Measurements from ENCODE around the gene NLRP10. TPM values are rescaled to one million over a fixed set of nuclear protein-coding genes. Genes with fewer than 3 reads are reported as not detected.
A peak's percentile ranks its signal among the peaks of the same experiment; 100 is the strongest.
"Not testable (repeated sequence)": the region's sequence is repeated elsewhere in the genome, so short reads cannot be mapped to it uniquely, and the experiment has no call there.

Gene NLRP10
- total RNA-seq, 2 experiments from 2014 or later = not detected

DNA sequence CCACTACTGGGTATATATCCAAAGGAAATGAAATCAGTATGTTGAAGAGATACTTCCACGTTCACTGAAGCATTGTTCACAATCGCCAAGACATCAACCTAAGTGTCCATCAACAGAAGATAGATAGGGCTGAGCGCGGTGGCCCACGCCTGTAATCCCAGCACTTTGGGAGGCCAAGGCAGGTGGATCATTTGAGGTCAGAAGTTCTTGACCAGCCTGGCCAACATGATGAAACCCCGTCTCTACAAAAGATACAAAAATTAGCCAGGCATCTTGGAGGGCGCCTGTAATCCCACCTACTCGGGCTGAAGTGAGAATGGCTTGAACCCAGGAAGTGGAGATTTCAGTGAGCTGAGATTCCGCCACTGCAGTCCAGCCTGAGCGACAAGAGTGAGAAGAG is 34.5 kb upstream of the NLRP10 start:
- Histone ChIP-seq H3K9me2 (ENCODE audit: insufficient read depth, low read length) (no peaks in the 10 kb centered on the region), H3K27ac (ENCODE audit: low read depth, low read length, poor library complexity, severe bottlenecking) (no peak overlapping the region), H3K4me3 (ENCODE audit: low read depth, low read length, poor library complexity, severe bottlenecking) (no peak overlapping the region), H3K4me2 (ENCODE audit: low read length) (no peak overlapping the region), H3K79me2 (ENCODE audit: insufficient read depth, low read depth, low read length) (no peaks in the 10 kb centered on the region), H2AFZ (ENCODE audit: low read length) (no peak overlapping the region), H4K20me1 (ENCODE audit: insufficient read depth, low read length) (no peaks in the 10 kb centered on the region), H3K36me3 (ENCODE audit: insufficient read depth, low read length) (peaks cover 60% of the 10 kb centered on the region), H3K9me3 (ENCODE audit: low read length) (no peaks in the 10 kb centered on the region), H3K4me1 (ENCODE audit: insufficient read depth, low read length, poor library complexity, severe bottlenecking) (no peaks in the 10 kb centered on the region)
- DNase-seq (ENCODE audit: low spot score) = no peak
- BruUV-seq (replicated peaks) = no TSS peak
- TF ChIP-seq EZH2phosphoT487 (IDR thresholded peaks at IDR 0.05; ENCODE audit: borderline replicate concordance, low read depth, low read length) = no peak
- no peak for TF ChIP-seq CTCF (conservative IDR thresholded peaks at IDR 0.05; ENCODE audit: low read length)
- intact Hi-C loops (cut with micrococcal nuclease; ENCODE audit: unreplicated experiment) = no loop called here
- ChIA-PET POLR2A (interaction anchor here (1.5 kb wide), 1 partner anchor 13 kb away, joined by 3 read pairs; the partner anchor contains the start of gene EIF3F), CTCF (ENCODE audit: unreplicated experiment) (no interaction called here)

DNA sequence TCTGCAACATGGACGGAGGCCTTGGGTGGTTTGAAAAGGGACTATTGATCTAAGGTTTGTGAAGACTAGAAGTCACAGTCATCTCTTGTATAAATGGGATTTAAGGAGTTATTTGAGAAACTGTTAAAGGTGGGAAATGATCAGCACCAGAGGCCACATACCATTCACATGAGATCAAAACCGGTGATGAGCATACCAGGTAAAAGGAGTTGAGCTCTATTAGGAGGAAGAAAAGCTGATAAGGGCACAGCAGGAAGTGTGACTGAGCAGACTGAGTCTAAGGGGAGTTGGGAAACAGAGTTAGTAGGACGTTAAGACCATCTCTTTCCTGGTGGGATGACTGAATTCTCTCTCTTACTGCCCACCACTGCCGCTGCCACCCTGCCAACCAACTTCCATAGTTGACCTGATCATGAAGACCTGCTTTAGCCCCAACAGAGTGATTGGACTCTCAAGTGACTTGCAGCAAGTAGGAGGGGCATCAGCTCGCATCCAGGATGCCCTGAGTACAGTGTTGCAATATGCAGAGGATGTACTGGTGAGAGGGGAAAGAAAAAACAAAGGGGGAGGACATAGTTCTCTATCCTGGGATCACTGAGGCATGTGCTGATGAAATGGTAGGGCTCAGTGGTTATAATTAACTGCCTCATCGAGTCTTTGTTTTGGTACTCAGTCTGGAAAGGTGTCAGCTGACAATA is 29.5 kb upstream of the NLRP10 start:
- Histone ChIP-seq H3K27ac (ENCODE audit: low read depth, low read length, poor library complexity, severe bottlenecking) (no peak overlapping the region), H3K4me3 (ENCODE audit: low read depth, low read length, poor library complexity, severe bottlenecking) (no peak overlapping the region), H2AFZ (ENCODE audit: low read length) (no peak overlapping the region), H3K9me2 (ENCODE audit: insufficient read depth, low read length) (no peaks in the 10 kb centered on the region), H3K4me1 (ENCODE audit: insufficient read depth, low read length, poor library complexity, severe bottlenecking) (no peaks in the 10 kb centered on the region), H3K36me3 (ENCODE audit: insufficient read depth, low read length) (peaks cover 96% of the 10 kb centered on the region), H3K79me2 (ENCODE audit: insufficient read depth, low read depth, low read length) (peaks cover 14% of the 10 kb centered on the region; the same call in 1 of the 2 replicates), H3K4me2 (ENCODE audit: low read length) (no peak overlapping the region), H3K9me3 (ENCODE audit: low read length) (no peaks in the 10 kb centered on the region), H4K20me1 (ENCODE audit: insufficient read depth, low read length) (no peaks in the 10 kb centered on the region)
- ChIA-PET CTCF (ENCODE audit: unreplicated experiment) (no interaction called here), POLR2A (no interaction called here)
- TF ChIP-seq CTCF (conservative IDR thresholded peaks at IDR 0.05; ENCODE audit: low read length) = no peak
- TF ChIP-seq EZH2phosphoT487 (IDR thresholded peaks at IDR 0.05; ENCODE audit: borderline replicate concordance, low read depth, low read length) = no peak
- intact Hi-C loops (cut with micrococcal nuclease; ENCODE audit: unreplicated experiment) = no loop called here
- no TSS peak for BruUV-seq (replicated peaks)
- DNase-seq (ENCODE audit: low spot score) = no peak

DNA sequence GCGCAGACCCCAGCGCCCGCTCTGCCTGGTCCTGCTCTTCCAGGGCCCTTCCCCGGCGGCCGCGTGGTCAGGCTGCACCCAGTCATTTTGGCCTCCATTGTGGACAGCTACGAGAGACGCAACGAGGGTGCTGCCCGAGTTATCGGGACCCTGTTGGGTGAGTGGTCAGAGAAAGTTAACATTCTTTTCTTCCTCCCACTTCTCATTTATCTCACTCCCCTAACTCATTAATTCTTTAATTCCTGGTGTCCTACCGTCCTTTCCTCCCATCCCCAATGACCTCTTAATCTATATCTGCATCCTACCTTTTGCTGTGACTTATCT is 22.3 kb upstream of the NLRP10 start:
- peaks cover 40% of the 10 kb centered on the region for H3K36me3 ChIP-seq (ENCODE audit: insufficient read depth, low read length)
- ChIA-PET POLR2A (interaction anchor here (1.0 to 2.3 kb wide), 5 partner anchors 11 to 97 kb away, joined by 5 to 29 read pairs (median 6); no protein-coding TSS in a partner anchor), CTCF (ENCODE audit: unreplicated experiment) (interaction anchor here (0.5 to 2.1 kb wide), 3 partner anchors 92 to 1304 kb away, joined by 3 to 42 read pairs (median 6); partner anchors contain the start of gene MRPL17)
- H3K9me3 ChIP-seq (ENCODE audit: low read length); H2AFZ ChIP-seq (ENCODE audit: low read length); BruUV-seq (replicated peaks); H3K9me2 ChIP-seq (ENCODE audit: insufficient read depth, low read length); DNase-seq (ENCODE audit: low spot score); H3K27ac ChIP-seq (ENCODE audit: low read depth, low read length, poor library complexity, severe bottlenecking): not testable (repeated sequence)
- peaks cover 20% of the 10 kb centered on the region for H4K20me1 ChIP-seq (ENCODE audit: insufficient read depth, low read length)
- H3K4me2 ChIP-seq (ENCODE audit: low read length) = peak overlapping the region; percentile 98
- H3K79me2 ChIP-seq (ENCODE audit: insufficient read depth, low read depth, low read length) = peaks cover 41% of the 10 kb centered on the region
- H3K4me1 ChIP-seq (ENCODE audit: insufficient read depth, low read length, poor library complexity, severe bottlenecking) = peaks cover 27% of the 10 kb centered on the region
- H3K4me3 ChIP-seq (ENCODE audit: low read depth, low read length, poor library complexity, severe bottlenecking) = peak overlapping the region; percentile 96
- intact Hi-C loops (cut with micrococcal nuclease; ENCODE audit: unreplicated experiment) = loop anchor here (1.0 to 5.0 kb wide), 2 partner anchors 95 to 895 kb away; no protein-coding TSS in a partner anchor
